LHCN-M2 (cell line): Measurements from ENCODE around the gene MAGI2. TPM values are rescaled to one million over a fixed set of nuclear protein-coding genes. Genes with fewer than 3 reads are reported as not detected.
"Not testable (repeated sequence)": the region's sequence is repeated elsewhere in the genome, so short reads cannot be mapped to it uniquely, and the experiment has no call there.

Experiments used
- DNase-seq: peaks from one replicate; pipeline ENCODE4 v3.0.0-alpha.2; 2012; ENCODE audit warnings: low read depth
- total RNA-seq: library from RNA; depleted of rRNA; stranded (reverse); fragments of >200 nt; gene quantifications from 2 replicates; pipeline ENCODE4 v1.2.3, GENCODE V29; 2014

Gene MAGI2
- total RNA-seq, 1 experiment from 2014 or later: 3.6 TPM

DNA sequence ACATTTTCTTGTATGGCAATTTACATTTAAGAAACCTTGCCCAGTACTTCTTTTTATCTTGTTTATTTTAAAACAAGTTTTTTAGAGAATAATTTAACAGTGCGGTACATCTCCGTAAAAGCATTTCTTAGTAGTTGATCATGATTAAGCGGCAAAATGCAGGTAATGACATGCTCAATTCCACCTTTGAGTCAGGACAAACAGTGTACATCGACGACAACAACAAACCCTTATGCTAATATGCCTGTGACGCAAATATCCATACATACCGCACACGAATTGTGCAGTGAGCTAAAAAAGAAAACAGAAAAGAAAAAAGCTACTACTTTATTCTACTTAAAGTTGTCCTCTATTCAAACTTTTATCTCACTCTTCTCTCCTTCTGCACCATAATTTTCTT lies 1.9 kb downstream of the MAGI2 start:
- no peak for DNase-seq

GRCh38 chr7:79442766-79443165 lies 10.7 kb downstream of the MAGI2 start:
- not testable (repeated sequence) for DNase-seq

DNA sequence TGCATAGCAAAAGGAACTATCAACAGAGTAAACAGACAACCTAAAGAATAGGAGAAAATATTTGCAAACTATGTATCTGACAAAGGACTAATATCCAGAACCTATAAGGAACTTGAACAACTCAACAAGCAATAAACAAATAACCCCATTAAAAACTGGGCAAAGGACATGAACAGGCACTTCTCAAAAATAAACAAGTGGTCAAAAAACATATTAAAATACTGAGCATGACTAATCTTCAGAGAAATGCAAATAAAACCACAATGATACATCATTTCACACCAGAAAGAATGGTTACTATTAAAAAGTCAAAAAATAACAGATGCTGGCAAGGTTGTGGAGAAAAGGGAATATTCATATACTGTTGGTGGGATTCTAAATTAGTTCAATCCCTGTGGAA lies 17.1 kb downstream of the MAGI2 start:
- DNase-seq: peak; percentile 70

DNA sequence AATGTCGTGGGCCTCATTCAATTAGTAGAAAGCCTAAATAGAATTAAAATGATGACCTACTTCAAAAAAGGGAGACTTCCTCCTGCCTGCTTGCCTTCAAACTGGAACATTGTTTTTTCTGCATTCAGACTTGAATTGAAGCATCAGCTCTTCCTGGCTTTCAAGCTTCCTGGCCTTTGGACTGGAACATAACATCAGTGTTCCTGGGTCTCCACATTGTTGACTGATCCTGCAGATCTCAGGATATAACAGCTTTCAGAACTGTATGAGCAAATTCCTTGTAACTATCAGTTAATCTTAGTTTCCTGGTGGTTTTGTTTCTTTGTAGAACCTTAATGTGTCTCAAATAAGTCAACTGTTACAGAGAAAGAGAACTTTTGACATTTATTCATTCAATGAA lies 18.6 kb downstream of the MAGI2 start:
- DNase-seq: no peak

DNA sequence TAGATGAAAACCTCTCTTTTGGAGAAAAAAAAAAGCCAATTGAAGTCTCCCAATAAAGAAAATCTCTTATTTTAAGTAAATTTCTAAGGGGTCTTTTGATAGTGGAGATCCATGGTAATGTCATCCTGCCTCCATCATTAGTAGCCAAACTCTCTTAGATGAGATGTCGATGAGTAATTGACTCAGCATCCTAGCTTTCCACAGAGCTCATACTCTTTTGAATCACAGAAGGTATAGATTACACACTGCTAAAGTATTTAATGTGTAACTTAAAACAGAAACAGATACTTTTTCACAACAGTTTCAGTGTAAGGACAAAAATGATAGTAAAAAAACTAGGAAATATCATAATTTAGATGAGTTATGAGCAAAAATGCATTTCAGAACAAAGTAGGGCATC lies 19.4 kb downstream of the MAGI2 start:
- peak; percentile 80 for DNase-seq

GRCh38 chr7:79430391-79430790 lies 23.1 kb downstream of the MAGI2 start:
- DNase-seq: no peak

GRCh38 chr7:79425665-79426064 lies 27.8 kb downstream of the MAGI2 start:
- no peak for DNase-seq

GRCh38 chr7:79421751-79422150 lies 31.7 kb downstream of the MAGI2 start:
- DNase-seq: no peak

GRCh38 chr7:79420464-79420863 lies 33.0 kb downstream of the MAGI2 start:
- DNase-seq: peak; percentile 94

GRCh38 chr7:79414910-79415309 lies 38.6 kb downstream of the MAGI2 start:
- DNase-seq: no peak

DNA sequence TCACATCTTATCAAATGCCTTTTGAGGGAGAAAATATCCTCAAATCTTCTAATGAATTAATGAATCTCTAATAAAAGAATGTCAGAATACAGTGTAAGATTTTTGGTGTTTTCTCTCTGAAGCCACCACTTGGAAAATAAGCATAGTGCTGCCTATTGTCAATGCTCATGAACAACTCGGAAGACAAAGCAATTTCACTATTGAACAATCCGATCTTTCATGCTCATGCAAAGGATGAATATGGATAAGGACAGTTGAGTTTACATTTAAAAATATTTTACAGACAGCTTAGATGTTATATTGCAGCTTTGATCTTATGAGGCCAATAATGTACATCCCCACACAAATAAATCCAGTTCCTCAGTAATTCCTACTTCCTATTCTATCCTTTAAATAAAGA lies 40.6 kb downstream of the MAGI2 start:
- DNase-seq: no peak

DNA sequence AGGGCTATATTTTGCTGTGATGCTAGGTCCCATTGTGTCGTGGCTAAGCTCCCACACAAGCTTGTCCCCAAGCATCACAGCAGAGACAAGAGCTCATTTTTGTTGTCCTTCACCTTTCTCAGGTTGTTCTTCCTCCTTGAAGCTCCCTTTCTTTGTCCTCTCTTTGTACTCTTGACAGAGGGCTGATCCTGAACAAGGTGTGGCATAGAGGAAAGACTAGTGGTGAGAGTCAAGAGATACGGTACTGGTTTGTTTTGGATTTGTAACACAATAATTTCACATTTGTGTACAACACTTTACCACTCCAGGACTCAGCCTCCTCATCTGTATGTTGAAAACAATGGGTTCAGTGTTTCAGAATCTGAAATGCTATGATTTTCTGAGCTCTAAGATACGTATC lies 41.0 kb downstream of the MAGI2 start:
- no peak for DNase-seq

- peak; percentile 51 for DNase-seq
These were observed 43.1 kb downstream of the MAGI2 start for GRCh38 chr7:79410345-79410744.

DNA sequence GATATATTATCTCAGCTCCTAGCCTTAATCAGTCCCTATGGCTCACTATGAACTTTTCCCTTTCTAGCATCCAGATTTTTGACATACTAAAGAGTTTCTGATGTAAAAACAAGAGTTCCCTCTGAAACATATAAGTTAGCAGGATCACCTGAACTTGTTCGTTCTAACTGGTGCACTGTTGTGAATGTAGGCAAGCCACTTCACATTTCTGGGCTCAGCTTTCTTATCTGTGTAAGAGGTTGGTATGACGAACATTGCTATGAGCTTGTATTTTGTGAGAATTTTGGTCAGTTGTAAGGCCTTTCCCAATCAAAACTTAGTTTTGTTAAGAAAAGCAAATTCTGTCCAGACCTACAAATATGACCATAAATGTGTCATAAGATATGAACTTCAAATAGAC lies 46.1 kb downstream of the MAGI2 start:
- DNase-seq: no peak

GRCh38 chr7:79406371-79406770 lies 47.1 kb downstream of the MAGI2 start:
- DNase-seq: no peak

GRCh38 chr7:79405368-79405767 lies 48.1 kb downstream of the MAGI2 start:
- DNase-seq: no peak

DNA sequence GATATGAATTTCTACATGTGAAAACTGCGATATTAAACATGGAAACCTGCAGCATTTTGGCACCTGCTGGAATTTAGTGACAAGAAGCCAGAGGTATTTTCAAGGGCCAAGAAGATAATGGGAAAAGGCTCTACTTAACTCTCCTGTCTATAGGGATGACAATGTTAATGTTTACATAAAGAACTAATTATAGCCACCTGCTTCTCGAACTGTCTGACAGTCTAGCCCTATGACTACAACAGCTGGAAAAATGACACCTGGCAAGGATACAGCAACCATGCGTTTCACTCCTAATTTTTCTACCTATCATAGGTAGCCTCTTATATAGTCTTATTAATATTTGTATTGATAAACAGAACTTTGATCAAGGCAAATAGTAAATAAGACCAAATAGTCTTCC lies 49.6 kb downstream of the MAGI2 start:
- DNase-seq: no peak

- peak; percentile 35 for DNase-seq
These were observed 50.0 kb downstream of the MAGI2 start for GRCh38 chr7:79403451-79403850.

GRCh38 chr7:79401254-79401653 lies 52.2 kb downstream of the MAGI2 start:
- peak; percentile 38 for DNase-seq

GRCh38 chr7:79400222-79400621 lies 53.2 kb downstream of the MAGI2 start:
- no peak for DNase-seq

DNA sequence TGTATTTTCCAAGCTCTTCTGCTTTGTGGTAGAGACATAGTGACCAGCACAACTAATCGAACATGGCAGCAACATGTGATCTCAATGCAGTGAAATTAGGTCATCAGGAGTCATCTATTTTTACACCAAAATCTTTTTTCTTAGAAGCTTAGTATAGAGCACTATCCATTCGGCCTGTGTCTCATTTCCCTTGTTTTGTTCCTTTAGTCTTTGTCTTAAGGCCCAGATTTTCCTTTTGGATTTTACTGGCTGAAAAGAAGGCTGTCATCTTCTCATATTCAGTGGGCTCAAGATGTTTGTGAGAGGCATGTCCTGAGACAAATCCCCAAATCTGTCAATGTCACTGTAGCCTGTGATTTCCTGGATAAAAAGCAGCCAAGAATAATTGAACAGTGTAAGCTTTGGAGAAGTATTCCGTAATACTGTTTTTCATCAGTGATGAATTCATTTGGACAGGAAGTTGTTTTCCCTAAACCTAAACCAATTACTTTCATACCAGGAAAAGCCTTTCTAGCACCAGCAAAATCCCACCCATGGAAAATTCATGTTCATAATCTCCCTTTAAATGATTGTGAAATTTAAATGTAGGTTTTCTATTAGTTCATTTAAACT lies 55.2 kb downstream of the MAGI2 start:
- DNase-seq: no peak

DNA sequence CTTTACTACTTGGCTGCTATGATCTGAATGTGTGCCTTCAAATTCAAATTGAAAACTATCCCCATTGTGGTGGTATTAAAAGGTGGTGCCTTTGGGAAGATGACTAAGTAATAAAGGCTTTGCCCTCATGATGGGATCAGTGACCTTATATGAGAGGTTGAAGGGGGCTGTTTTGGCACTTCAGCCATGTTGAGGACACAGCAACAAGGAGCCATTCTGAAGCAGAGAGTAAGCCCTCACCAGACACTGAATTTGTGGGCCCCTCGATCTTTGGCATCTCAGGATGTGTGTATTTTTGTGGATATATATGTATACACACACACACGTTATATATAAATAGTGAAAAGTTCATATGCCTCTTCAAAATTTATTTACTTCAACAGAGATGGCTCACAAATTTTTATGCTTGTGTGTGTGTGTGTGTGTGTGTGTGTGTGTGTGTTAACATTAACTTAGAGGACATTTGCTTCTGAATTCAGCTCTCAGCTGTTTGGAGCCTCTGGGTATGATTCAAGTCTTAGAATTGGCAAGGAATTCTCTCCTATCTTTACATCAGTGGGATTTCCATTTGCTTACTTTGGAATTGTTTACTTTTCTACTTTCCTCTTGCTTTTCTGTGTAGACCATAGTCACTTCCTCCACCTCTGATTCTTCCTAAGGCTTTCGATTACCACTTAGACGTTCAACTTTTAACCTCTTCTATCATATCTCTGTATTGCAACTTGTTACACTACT lies 66.6 kb downstream of the MAGI2 start:
- DNase-seq: peak; percentile 84

GRCh38 chr7:79381921-79382320 lies 71.5 kb downstream of the MAGI2 start:
- no peak for DNase-seq

DNA sequence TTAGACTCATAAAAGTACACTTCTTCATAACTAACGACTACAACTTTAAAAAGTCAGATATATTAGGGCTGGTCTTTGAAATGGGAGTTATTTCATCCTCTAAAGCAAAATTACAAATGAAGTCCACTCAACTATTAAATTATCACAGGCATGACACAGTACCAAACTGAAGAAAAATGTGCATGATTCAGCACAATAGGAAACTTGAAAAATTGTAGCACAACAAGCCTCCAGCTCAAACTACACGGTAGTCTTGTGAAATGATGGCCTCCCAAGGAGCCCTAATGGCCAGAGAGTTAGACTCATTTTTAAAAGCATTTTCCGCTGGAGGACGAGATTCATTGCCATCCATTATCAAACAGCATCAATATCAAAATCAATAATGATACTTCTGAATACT lies 76.4 kb downstream of the MAGI2 start:
- DNase-seq: peak; percentile 26
